DOHH2 (cell line): ENCODE measurements around the gene CAMTA1.

ENCODE experiments used
- EZH2phosphoT487 ChIP-seq: fragments of 200-600 bp; sonication (generic); IDR thresholded peaks from 2 replicates; pipeline ENCODE4 v1.6.1; 2017; ENCODE audit warnings: borderline replicate concordance, mild to moderate bottlenecking, antibody characterized with exemption, low read length, moderate library complexity, mixed read lengths
- TF ChIP-seq, protein P1 (sequence below): fragments of 200-600 bp; sonication (generic); IDR thresholded peaks from one replicate; pipeline ENCODE4 v1.5.1; 2014; ENCODE audit warnings: antibody characterized with exemption, mild to moderate bottlenecking, low read depth, low read length; ENCODE audit not compliant: poor library complexity, severe bottlenecking

- no peak for TF ChIP-seq EZH2phosphoT487
- TF ChIP-seq, protein P1, sequence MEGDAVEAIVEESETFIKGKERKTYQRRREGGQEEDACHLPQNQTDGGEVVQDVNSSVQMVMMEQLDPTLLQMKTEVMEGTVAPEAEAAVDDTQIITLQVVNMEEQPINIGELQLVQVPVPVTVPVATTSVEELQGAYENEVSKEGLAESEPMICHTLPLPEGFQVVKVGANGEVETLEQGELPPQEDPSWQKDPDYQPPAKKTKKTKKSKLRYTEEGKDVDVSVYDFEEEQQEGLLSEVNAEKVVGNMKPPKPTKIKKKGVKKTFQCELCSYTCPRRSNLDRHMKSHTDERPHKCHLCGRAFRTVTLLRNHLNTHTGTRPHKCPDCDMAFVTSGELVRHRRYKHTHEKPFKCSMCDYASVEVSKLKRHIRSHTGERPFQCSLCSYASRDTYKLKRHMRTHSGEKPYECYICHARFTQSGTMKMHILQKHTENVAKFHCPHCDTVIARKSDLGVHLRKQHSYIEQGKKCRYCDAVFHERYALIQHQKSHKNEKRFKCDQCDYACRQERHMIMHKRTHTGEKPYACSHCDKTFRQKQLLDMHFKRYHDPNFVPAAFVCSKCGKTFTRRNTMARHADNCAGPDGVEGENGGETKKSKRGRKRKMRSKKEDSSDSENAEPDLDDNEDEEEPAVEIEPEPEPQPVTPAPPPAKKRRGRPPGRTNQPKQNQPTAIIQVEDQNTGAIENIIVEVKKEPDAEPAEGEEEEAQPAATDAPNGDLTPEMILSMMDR, result no peak
These were observed 10.9 kb upstream of the CAMTA1 start for GRCh38 chr1:6774381-6774780.
